ENCODE results near the gene POP5.
"Not testable (repeated sequence)": the region's sequence is repeated elsewhere in the genome, so short reads cannot be mapped to it uniquely, and the experiment has no call there.

POP5 gene

GRCh38 chr12:120536064-120536791, 45.0 kb downstream of the POP5 start:
- DNase-seq: peak; percentile 19

DNA sequence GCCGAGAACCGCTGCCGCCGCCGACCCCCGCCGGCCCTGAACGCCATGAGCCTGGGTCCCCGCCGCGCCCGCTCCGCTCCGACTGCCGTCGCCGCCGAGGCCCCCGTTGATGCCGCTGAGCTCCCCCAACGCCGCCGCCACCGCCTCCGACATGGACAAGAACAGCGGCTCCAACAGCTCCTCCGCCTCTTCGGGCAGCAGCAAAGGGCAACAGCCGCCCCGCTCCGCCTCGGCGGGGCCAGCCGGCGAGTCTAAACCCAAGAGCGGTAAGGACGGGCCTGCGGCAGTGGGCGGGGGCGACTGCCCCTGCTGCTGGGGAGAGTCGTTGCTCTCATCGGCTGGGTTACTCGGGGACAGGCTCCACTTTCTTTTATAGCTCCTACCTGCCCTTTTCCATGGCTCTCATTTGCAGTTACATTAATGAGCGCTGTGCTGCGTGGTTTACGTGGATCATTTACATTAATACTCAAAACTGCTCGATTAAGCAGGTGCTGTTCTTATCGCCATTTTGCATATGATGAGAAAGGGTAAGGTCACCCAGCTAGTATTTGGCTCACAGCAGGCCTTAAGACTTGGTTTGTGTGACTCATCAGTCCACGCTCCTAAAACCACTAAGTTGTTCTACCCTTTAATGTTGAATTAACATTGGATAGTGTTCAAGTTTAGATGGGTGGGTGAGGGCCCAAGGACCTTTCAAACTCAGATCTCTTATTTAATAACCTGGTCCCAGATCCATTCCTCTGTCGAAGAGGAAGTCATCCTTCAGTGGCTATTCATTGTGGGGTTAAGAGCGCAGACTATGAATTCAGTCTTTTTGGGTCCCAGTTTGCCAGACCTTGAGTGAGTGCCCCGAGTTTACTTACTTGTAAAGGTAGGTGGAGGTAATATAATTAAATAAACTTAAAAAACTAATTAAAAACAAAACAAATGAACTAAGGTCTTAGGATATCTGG, 46.2 kb downstream of the POP5 start:
- DNase-seq: peak; percentile 75

DNA sequence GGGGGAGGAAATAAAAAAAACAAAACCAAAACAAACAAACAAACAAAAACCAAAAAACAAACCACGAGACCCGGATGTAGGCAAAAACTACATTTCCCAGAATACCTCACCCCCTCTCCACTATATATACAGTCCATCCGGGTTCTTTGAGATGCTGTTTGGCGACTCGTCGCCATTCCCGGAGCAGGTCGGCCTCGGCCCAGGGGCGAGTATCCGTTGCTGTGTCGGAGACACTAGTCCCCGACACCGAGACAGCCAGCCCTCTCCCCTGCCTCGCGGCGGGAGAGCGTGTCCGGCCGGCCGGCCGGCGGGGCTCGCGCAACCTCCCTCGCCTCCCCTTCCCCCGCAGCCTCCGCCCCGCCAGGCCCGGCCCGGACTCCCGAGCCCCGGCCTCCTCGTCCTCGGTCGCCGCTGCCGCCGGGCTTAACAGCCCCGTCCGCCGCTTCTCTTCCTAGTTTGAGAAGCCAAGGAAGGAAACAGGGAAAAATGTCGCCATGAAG, 46.9 kb downstream of the POP5 start, which contains the start of gene RNF10:
Gene RNF10 (plus strand): TSS at position 154 of the 500 bp plus-strand sequence. CDS start 456 bp downstream, outside the sequence.
- peak; percentile 92 for DNase-seq

DNA sequence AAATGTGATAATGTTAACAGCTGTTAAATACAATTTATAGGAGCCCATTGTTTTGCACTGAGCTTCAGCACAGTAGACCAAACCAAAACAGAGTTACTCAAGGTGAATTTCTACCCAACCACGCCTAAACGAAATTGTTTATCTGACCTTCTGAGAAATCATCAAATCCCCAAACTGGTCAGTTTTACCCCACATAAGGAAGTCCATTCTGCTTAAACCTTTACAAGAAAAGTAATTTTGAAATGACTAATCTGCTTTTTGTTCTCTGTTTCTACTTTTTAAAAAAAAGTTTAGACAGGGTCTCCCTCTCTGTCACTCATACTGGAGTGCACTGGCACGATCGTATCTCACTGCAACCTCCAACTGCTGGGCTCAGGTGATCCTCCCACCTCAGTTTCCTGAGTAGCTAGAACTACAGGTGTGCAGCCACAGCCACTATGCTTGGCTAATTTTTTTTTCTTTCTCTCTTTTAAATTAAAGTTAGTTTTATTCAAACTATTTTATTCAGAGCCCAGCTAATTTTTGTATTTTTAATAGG, 48.4 kb downstream of the POP5 start:
- DNase-seq: no peak

DNA sequence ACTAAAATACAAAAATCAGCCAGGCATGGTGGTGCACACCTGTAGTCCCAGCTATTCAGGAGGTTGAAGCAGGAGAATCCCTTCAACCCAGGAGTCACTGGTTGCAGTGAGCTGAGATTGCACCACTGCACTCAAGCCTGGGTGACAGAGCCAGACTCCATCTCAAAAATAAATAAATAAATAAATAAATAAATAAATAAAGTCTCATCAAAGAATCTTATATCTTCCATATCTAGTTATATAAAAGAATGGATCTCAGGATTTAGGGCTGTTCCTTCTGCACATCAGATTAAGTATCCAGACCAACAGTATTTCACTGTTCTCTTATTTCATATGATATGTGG, 50.8 kb downstream of the POP5 start:
- DNase-seq: not testable (repeated sequence)

DNA sequence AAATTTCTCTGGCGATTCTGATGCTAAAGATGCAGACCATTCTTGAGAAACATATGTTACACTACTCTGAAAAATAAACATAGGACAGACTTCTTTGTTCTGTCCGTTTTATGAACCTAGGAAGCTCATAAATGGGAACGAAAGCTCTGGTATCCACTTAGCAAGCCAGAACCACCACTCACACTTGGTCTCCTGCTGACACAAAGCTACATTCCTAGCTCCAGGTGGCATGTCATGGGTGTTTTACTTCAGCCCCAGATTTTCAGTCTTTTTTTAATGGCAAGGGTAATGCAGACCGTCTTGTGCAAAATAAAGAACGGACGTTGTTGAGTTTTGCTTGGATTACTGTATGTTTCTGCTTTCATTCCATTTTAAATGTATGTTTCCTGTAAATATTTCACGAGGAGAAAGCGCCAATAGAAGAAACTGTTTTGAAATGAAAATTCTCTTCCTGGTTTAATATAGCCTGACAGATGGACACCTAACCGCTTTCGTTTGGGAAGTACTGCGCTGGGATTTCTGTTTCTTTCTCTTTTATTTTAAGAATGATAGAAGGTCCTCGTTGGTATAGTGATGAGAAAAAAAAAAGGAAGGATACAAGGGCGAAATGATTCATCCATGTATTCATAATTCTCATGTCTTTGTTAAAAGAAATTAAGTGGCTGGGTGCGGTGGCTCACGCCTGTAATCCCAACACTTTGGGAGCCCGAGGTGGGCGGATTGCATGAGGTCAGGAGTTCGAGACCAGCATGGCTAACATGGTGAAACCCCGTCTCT, 51.4 kb downstream of the POP5 start:
- peak; percentile 76 for DNase-seq

- DNase-seq: peak; percentile 90
Measured at GRCh38 chr12:120528861-120529525, 52.2 kb downstream of the POP5 start, which contains the start of gene COQ5. Gene COQ5, minus strand, starts transcription at chr12:120529158. Its CDS starts 17 bp downstream, at chr12:120529141.
